ENCODE results near the gene HERC4.

- TF ChIP-seq L3MBTL2 (conservative IDR thresholded peaks at IDR 0.05) (no peak), LEF1 (IDR thresholded peaks at IDR 0.05; ENCODE audit: borderline replicate concordance) (no peak), SUZ12 (IDR thresholded peaks at IDR 0.05) (no peak)
Observed at GRCh38 chr10:67969875-67970274, 105.2 kb downstream of the HERC4 start.

Data from HEK293T (cell line).